Effector memory CD4-positive, alpha-beta T cell (primary cell): ENCODE data around the gene IGFBP2.

ENCODE experiments used
- DNase-seq, 3 donors: peaks; one replicate each; pipeline ENCODE4 v3.0.0-alpha.2; 2020
- H3K27ac ChIP-seq: 2 replicates; pipeline ENCODE4 v1.7.0; 2013; ENCODE audit warnings: mild to moderate bottlenecking, low read length, moderate library complexity; ENCODE audit not compliant: insufficient read depth, poor library complexity, severe bottlenecking
- H3K27me3 ChIP-seq: replicated peaks from 2 replicates; pipeline ENCODE4 v1.7.0; 2013; ENCODE audit warnings: mild to moderate bottlenecking, low read length; ENCODE audit not compliant: insufficient read depth, control insufficient read depth, poor library complexity, severe bottlenecking
- H3K36me3 ChIP-seq: 2 replicates; pipeline ENCODE4 v1.7.0; 2013; ENCODE audit warnings: mild to moderate bottlenecking, low read length, moderate library complexity; ENCODE audit not compliant: control insufficient read depth, insufficient read depth
- H3K4me1 ChIP-seq: 2 replicates; pipeline ENCODE4 v1.7.0; 2013; ENCODE audit warnings: low read length, mild to moderate bottlenecking; ENCODE audit not compliant: control insufficient read depth, insufficient read depth, poor library complexity, severe bottlenecking
- H3K4me3 ChIP-seq: 2 replicates; pipeline ENCODE4 v1.7.0; 2013; ENCODE audit warnings: low read length, low read depth, mild to moderate bottlenecking; ENCODE audit not compliant: insufficient read depth, poor library complexity, severe bottlenecking
- H3K9me3 ChIP-seq: 2 replicates; pipeline ENCODE4 v1.7.0; 2013; ENCODE audit warnings: mild to moderate bottlenecking, low read length, moderate library complexity; ENCODE audit not compliant: control insufficient read depth

IGFBP2 gene

DNA sequence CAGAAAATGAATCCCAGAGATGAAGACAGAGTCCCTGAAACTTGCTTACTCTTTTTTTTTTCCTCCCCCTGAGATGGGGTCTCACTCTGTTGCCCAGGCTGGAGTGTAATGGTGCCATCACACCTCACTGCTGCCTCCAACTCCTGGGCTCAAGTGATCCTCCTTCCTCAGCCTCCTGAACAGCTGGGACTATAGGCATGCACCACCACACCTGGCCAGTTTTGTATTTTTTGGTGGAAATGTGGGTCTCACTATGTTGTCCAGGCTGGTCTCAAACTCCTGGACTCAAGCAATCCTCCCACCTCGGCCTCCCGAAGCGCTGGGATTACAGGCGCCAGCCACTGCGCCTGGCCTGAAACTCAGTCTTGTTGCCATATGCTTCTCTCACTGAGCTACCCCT is 27.8 kb downstream of the IGFBP2 start:
- Histone ChIP-seq H3K4me3 (no peak overlapping the region), H3K4me1 (no peaks in the 10 kb centered on the region), H3K27me3 (no peaks in the 10 kb centered on the region), H3K27ac (no peak overlapping the region), H3K36me3 (no peaks in the 10 kb centered on the region), H3K9me3 (no peaks in the 10 kb centered on the region)
- DNase-seq: no peak

DNA sequence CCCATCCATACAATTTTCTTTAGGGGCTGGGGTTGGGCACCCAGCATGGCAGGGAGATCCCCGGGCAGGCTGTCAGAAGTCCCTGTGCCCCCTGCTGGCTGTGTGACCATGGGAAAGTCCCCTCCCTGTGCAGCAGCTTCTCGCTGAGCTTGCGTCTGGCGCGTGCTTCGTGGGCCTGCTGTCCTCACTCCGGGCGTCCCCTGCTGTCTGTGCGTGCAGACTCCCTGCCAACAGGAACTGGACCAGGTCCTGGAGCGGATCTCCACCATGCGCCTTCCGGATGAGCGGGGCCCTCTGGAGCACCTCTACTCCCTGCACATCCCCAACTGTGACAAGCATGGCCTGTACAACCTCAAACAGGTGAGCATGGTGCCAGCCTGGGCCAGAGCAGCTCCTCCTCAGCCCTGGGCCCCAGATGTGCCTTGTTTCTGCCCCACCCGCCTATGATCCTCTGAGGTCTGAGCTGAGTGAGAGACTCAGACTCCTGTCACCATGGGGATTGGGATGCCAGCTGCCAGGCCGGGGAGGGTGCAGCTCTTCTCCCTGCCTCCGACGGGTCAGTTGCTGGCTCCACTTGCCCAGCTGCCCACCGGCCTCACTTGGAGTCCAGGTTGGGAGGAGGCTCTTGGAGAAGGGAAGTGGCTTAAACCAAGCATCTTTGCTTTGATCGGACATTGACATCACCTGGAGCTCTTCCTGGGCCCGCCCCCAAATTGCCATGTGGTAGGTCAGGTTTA is 28.6 kb downstream of the IGFBP2 start:
- Histone ChIP-seq H3K9me3 (no peaks in the 10 kb centered on the region), H3K27me3 (no peaks in the 10 kb centered on the region), H3K27ac (no peak overlapping the region), H3K4me1 (no peaks in the 10 kb centered on the region), H3K36me3 (no peaks in the 10 kb centered on the region), H3K4me3 (no peak overlapping the region)
- DNase-seq: no peak

DNA sequence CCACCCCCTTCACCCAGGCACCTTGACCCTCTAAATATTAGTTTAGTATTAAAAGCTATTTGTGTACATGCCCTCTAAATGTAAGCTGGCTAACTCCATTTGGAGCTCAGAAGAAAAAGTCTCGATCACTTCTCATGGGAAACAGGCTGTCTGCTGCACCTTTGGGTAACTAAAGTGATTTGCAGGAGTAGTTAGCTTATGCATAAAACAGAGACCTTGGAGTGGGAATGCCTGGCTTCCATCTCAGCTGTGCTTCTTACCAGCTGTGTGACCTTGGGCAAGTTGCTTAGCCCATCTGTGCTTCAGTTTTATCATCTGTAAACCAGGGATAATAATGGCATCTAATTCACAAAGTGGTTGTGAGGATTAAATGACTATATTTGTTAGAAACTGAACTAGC is 29.9 kb downstream of the IGFBP2 start:
- H3K4me1 ChIP-seq: no peaks in the 10 kb centered on the region
- no peak for DNase-seq
- H3K9me3 ChIP-seq: no peaks in the 10 kb centered on the region
- no peaks in the 10 kb centered on the region for H3K36me3 ChIP-seq
- H3K27me3 ChIP-seq: no peaks in the 10 kb centered on the region
- H3K27ac ChIP-seq: no peak overlapping the region
- no peak overlapping the region for H3K4me3 ChIP-seq

DNA sequence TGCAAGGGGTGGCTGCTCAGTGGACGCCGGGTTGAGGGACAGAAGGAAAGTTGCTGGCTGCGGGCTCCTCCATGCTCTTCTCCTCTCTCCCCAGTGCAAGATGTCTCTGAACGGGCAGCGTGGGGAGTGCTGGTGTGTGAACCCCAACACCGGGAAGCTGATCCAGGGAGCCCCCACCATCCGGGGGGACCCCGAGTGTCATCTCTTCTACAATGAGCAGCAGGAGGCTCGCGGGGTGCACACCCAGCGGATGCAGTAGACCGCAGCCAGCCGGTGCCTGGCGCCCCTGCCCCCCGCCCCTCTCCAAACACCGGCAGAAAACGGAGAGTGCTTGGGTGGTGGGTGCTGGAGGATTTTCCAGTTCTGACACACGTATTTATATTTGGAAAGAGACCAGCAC is 30.6 kb downstream of the IGFBP2 start:
- Histone ChIP-seq H3K36me3 (no peaks in the 10 kb centered on the region), H3K27ac (no peak overlapping the region), H3K4me3 (no peak overlapping the region), H3K4me1 (no peaks in the 10 kb centered on the region), H3K27me3 (no peaks in the 10 kb centered on the region), H3K9me3 (no peaks in the 10 kb centered on the region)
- no peak for DNase-seq

DNA sequence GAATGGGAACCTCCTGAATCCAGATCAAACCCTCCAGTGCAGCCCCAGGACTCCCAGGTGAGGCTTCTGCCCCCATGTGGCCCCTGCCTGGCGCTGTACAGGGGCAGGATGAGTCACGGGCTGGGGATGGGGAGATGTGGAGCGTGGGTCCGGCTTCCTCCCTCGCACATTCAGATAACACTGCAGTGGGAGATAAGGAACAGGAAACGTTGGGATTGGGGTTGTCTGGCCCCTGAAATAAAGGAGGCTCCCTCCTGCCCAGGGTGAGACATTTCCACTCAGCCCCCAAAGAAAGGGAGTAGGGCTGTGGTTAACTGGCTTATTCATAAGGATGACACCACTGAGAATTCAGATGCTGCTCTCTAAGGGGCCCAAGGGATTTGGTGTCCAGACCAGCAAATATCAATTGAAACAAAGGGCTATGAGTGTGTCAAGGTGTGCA is 31.4 kb downstream of the IGFBP2 start:
- no peak for DNase-seq
- H3K9me3 ChIP-seq: no peaks in the 10 kb centered on the region
- H3K4me3 ChIP-seq: no peak overlapping the region

DNA sequence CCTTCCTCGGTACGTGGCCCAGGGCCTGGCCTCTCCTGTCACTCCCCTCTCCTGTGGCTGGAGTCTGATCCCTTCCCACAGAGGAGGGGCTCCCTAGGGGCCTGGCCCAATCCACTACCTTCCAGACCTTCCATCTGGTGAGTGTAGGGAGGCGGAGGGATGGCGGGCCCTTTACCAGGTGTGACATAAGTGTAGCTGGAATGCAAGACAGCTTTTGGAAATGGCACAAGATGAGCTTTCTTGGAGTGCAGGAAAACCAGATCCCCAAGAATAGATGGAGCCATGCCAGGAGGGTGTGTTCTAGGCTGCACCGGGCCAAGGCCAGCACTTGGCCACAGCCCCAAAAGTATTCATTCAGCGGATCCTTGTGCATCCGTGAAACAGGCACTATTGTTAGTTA is 32.0 kb downstream of the IGFBP2 start:
- no peaks in the 10 kb centered on the region for H3K9me3 ChIP-seq
- no peak overlapping the region for H3K27ac ChIP-seq
- no peak for DNase-seq
- no peaks in the 10 kb centered on the region for H3K36me3 ChIP-seq
- no peaks in the 10 kb centered on the region for H3K4me1 ChIP-seq
- H3K27me3 ChIP-seq: no peaks in the 10 kb centered on the region
- no peak overlapping the region for H3K4me3 ChIP-seq

More for the DNA sequence above, 31.4 kb downstream of the IGFBP2 start:
- no peaks in the 10 kb centered on the region for H3K36me3 ChIP-seq
- no peaks in the 10 kb centered on the region for H3K4me1 ChIP-seq
- H3K27ac ChIP-seq: no peak overlapping the region
- no peaks in the 10 kb centered on the region for H3K27me3 ChIP-seq

DNA sequence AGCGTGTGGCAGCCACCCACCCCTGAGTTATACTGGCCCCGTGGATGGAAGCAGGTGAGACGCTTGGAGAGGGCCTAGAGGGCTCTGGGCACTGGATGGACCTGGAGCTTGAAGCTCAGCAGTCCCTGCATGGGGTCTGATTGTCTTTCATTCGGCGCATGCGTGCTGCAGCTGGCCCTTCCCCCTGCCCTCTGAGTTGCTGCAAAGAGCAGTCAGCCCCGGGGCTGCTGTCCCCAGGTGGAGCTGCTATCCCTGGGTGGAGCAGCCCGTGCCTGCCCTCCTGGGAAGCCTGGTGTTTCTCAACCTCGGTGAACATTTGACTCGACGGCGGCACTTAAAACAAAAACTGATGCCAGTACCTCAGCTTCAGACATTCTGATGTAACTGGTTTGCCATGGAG is 32.5 kb downstream of the IGFBP2 start:
- H3K27ac ChIP-seq: no peak overlapping the region

DNA sequence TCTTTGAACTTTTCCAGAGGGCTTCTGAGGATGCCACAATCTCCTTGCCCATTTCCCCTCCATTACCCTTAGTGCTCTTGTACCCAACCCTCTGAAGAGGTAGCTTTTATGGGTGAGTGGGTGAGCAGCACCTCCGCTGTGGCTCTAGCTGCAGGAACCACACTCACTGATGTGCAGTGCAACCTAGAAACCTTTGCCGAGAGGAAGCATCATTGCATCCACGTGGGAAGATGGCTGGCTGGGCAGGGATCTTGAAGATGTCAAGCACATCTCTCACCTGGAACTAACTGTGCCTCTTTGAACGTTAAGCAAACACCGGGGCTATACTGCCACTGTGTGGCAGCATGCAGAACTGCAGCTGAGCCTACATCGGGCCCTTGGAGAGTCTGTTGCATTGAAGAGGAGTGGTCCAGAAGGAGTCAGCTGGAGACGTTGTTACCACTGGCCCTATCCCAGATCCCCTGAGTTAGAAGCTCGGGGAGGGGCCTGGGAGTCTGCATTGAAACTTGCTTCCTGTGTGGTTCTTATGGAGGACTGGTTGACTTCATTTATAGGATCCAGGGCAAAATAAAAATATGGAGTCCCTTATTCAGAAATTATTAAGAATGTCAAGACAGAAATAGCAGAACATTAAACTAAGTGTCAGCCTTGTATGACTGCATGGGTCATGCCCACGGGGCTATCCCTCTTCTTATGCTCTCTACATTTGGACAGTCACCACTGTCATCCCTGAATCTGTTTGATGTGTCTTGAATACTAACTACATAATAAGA is 33.4 kb downstream of the IGFBP2 start:
- no peak overlapping the region for H3K27ac ChIP-seq
- H3K36me3 ChIP-seq: no peaks in the 10 kb centered on the region
- no peaks in the 10 kb centered on the region for H3K4me1 ChIP-seq
- H3K4me3 ChIP-seq: no peak overlapping the region
- H3K9me3 ChIP-seq: no peaks in the 10 kb centered on the region
- H3K27me3 ChIP-seq: no peaks in the 10 kb centered on the region
- peak; percentile 12 to 47 (median 12) for DNase-seq

More for the DNA sequence above, 32.5 kb downstream of the IGFBP2 start:
- Histone ChIP-seq H3K4me1 (no peaks in the 10 kb centered on the region), H3K36me3 (no peaks in the 10 kb centered on the region), H3K27me3 (no peaks in the 10 kb centered on the region), H3K9me3 (no peaks in the 10 kb centered on the region), H3K4me3 (no peak overlapping the region)
- DNase-seq: no peak

DNA sequence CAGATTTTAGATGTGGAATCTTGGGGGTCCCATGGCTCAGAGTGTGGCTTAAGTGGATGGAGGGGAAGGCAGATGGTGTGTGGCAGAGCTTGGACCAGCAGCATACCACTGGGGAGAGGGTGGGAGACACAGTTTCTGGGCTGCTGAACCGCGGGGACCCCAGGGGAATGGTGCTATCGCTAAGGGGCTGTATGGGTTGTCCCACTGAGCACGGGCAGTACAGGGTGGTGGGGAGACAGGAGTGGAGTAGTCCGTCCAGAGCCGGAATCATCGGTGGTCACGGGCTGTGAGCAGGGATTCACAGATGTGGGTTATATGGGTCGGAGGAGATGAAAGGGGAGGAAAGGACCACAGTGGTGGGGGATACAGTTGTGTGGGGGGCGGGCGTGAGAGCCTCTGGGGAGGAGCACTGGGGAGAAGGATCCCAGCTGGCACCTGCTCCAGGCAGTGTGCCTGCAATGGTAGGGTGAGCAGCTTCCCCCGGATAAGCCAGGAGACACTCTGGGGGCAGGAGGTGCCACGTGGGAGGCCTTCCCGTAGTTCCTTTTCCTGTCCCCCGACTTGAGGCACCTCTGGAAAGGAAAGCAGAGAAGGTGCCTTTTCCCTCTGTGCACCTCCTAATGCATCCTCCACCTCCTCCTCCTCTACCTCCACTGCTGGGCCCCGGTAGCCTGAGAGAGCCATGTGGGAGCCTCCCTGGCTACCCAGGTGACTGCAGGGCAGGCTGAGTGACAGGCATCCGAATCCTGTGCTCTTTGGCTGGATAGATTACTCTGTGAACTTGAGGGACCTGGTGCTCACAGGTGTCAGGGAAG is 37.3 kb downstream of the IGFBP2 start:
- no peak overlapping the region for H3K4me3 ChIP-seq
- H3K36me3 ChIP-seq: no peaks in the 10 kb centered on the region
- H3K9me3 ChIP-seq: no peaks in the 10 kb centered on the region
- H3K4me1 ChIP-seq: no peaks in the 10 kb centered on the region
- H3K27ac ChIP-seq: no peak overlapping the region
- no peak for DNase-seq
- H3K27me3 ChIP-seq: no peaks in the 10 kb centered on the region

DNA sequence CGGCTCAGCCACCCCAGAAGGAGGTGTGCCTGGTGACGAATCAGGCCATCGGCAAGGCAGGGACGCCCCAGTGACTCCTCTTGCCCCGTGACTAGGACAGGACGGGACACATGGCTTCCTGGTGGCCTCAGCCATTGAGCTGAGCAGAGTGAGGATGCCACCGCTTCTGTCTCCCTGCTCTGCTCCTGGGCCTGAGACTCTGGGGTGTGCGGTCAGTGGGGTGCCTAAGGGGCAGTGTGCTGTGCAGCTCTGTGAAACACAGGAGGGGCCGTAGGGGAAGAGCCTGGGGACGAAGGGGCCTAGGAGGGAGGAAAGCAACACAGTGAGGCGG is 37.8 kb downstream of the IGFBP2 start:
- Histone ChIP-seq H3K27me3 (no peaks in the 10 kb centered on the region), H3K4me3 (no peak overlapping the region), H3K4me1 (no peaks in the 10 kb centered on the region), H3K36me3 (no peaks in the 10 kb centered on the region), H3K9me3 (no peaks in the 10 kb centered on the region), H3K27ac (no peak overlapping the region)
- no peak for DNase-seq
